HL-60 (cell line): ENCODE results near the gene LAMC1.

Experiments
- DNase-seq, 2 experiments: peaks; one replicate each; pipeline ENCODE4 v3.0.0-alpha.2; 2010 to 2020; ENCODE audit warnings: low read depth in 1 of 2, low spot score in 1 of 2
- H3K27ac ChIP-seq: fragments of 250-450 bp; sonication (Bioruptor Pico); replicated peaks from 2 replicates; pipeline ENCODE4 v1.5.1; 2020; ENCODE audit warnings: mild to moderate bottlenecking, moderate library complexity
- H3K27me3 ChIP-seq: fragments of 250-450 bp; sonication (Bioruptor Pico); 2 replicates; pipeline ENCODE4 v1.5.1; 2021; ENCODE audit warnings: mild to moderate bottlenecking, moderate library complexity; ENCODE audit not compliant: insufficient read depth, poor library complexity, severe bottlenecking
- H3K4me3 ChIP-seq: replicated peaks from 2 replicates; pipeline ENCODE4 v1.5.1; 2011; ENCODE audit warnings: mild to moderate bottlenecking, control low read depth, low read length; ENCODE audit not compliant: insufficient read depth
- CTCF ChIP-seq: IDR thresholded peaks from one replicate; pipeline ENCODE4 v1.5.1; 2011; ENCODE audit warnings: low read length, control low read depth, inconsistent platforms; ENCODE audit not compliant: insufficient read depth
- GABPA ChIP-seq: IDR thresholded peaks from 2 replicates; pipeline ENCODE4 v1.6.1; 2012; ENCODE audit warnings: low read depth
- POLR2AphosphoS5 ChIP-seq: IDR thresholded peaks from 2 replicates; pipeline ENCODE4 v1.6.1; 2012; ENCODE audit warnings: low read depth
- REST ChIP-seq: IDR thresholded peaks from 2 replicates; pipeline ENCODE4 v1.6.1; 2012; ENCODE audit warnings: low read depth; ENCODE audit not compliant: insufficient replicate concordance
- SPI1 ChIP-seq: IDR thresholded peaks from 2 replicates; pipeline ENCODE4 v1.6.1; 2012; ENCODE audit warnings: low read depth, mild to moderate bottlenecking, borderline replicate concordance

Gene LAMC1

DNA sequence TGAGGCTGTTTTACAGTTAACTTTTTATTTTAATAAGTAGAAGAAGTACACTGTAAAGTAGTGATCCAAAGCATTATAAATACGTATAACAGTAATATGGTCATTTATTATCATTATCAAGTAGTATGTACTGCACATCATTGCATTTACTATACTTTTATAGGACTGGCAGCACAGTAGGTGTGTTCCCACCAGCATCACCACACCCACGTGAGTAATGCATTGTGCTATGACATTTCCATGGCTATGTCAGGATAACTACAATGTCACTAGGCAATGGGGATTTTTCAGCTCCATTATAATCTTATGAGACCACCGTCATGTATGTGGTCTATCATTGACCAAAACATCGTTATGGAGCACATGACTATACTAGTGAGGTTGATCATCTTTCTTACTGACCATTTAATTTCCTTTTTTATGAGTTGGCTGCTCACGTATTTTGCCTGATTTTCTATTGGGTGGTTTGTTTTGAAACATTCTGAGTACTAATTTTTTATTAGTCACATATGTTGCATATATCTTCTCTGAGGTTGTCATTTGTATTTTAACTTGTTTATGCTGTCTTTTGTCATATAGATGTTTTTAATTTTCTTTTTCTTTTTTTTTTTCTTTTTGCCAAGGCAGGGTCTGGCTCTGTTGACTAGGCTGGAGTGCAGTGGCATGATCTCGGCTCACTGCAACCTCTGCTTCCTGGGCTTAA, 44.9 kb upstream of the LAMC1 start:
- no peak overlapping the region for H3K4me3 ChIP-seq
- TF ChIP-seq CTCF, result no peak
- no peak for TF ChIP-seq REST
- TF ChIP-seq GABPA, result no peak
- no peak for TF ChIP-seq SPI1
- TF ChIP-seq POLR2AphosphoS5, result no peak
- no peak overlapping the region for H3K27ac ChIP-seq
- DNase-seq, result no peak
- H3K27me3 ChIP-seq, result no peaks in the 10 kb centered on the region

GRCh38 chr1:182984138-182984537, 39.1 kb upstream of the LAMC1 start:
- TF ChIP-seq GABPA, result no peak
- TF ChIP-seq CTCF, result no peak
- TF ChIP-seq POLR2AphosphoS5, result no peak
- TF ChIP-seq REST, result no peak
- TF ChIP-seq SPI1, result no peak
- Histone ChIP-seq H3K27me3 (no peaks in the 10 kb centered on the region), H3K4me3 (no peak overlapping the region), H3K27ac (no peak overlapping the region)
- DNase-seq, result no peak

DNA sequence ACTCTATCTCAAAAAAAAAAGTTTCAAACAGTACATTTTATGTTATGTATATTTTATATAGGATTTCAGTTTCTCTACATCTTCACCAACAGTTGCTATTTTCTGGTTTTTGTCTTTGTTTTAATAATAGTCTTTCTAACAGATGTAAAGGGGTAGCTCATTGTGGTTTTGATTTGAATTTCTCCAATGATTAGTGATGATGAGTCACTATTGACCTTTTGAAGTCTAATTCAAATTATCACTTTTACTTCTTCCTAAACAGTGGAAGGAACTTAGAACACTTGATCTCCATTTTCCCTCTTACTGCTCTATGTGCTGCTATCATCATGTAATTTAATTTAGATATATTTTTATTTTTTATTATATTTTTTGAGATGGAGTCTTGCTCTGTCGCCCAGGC, 38.6 kb upstream of the LAMC1 start:
- no peak for DNase-seq
- H3K4me3 ChIP-seq, result no peak overlapping the region
- no peak overlapping the region for H3K27ac ChIP-seq
- H3K27me3 ChIP-seq, result no peaks in the 10 kb centered on the region
- no peak for TF ChIP-seq SPI1
- TF ChIP-seq REST, result no peak
- no peak for TF ChIP-seq GABPA
